Measurements from ENCODE around the gene IL20. TPM values are rescaled to one million over a fixed set of nuclear protein-coding genes. Genes with fewer than 3 reads are reported as not detected.

The IL20 gene
- total RNA-seq, 1 donor from 2014 or later: not detected

- Mint-ChIP-seq H3K4me1 (ENCODE audit: low read depth) (peaks cover 22% of the 10 kb centered on the region), H3K36me3 (ENCODE audit: low read depth) (no peaks in the 10 kb centered on the region)
Measured at GRCh38 chr1:206899717-206900116, 34.3 kb downstream of the IL20 start.

GRCh38 chr1:206900149-206900548 is 34.7 kb downstream of the IL20 start:
- no peak for DNase-seq (ENCODE audit: low spot score)
- Mint-ChIP-seq H3K9me3 (ENCODE audit: low read depth) (no peaks in the 10 kb centered on the region), H3K4me1 (ENCODE audit: low read depth) (peaks cover 27% of the 10 kb centered on the region), H3K36me3 (ENCODE audit: low read depth) (no peaks in the 10 kb centered on the region), H3K27me3 (ENCODE audit: low read depth) (no peaks in the 10 kb centered on the region), H3K4me3 (ENCODE audit: unreplicated experiment) (no peak overlapping the region), H3K27ac (ENCODE audit: unreplicated experiment) (no peak overlapping the region)
- no peak for TF ChIP-seq CTCF (IDR thresholded peaks at IDR 0.05)

More at GRCh38 chr1:206899717-206900116, 34.3 kb downstream of the IL20 start:
- Mint-ChIP-seq H3K27ac (ENCODE audit: unreplicated experiment) (no peak overlapping the region), H3K4me3 (ENCODE audit: unreplicated experiment) (no peak overlapping the region), H3K27me3 (ENCODE audit: low read depth) (no peaks in the 10 kb centered on the region), H3K9me3 (ENCODE audit: low read depth) (no peaks in the 10 kb centered on the region)
- no peak for TF ChIP-seq CTCF (IDR thresholded peaks at IDR 0.05)
- no peak for DNase-seq (ENCODE audit: low spot score)

- Mint-ChIP-seq H3K4me1 (ENCODE audit: low read depth) (peaks cover 27% of the 10 kb centered on the region), H3K27me3 (ENCODE audit: low read depth) (no peaks in the 10 kb centered on the region), H3K27ac (ENCODE audit: unreplicated experiment) (no peak overlapping the region), H3K36me3 (ENCODE audit: low read depth) (no peaks in the 10 kb centered on the region), H3K9me3 (ENCODE audit: low read depth) (no peaks in the 10 kb centered on the region), H3K4me3 (ENCODE audit: unreplicated experiment) (no peak overlapping the region)
- DNase-seq (ENCODE audit: low spot score): no peak
- TF ChIP-seq CTCF (IDR thresholded peaks at IDR 0.05): no peak
Measured at GRCh38 chr1:206901944-206902343, 36.5 kb downstream of the IL20 start.

GRCh38 chr1:206902702-206903101 is 37.3 kb downstream of the IL20 start:
- no peak overlapping the region for H3K4me3 Mint-ChIP-seq (ENCODE audit: unreplicated experiment)
- no peaks in the 10 kb centered on the region for H3K27me3 Mint-ChIP-seq (ENCODE audit: low read depth)
- no peak overlapping the region for H3K27ac Mint-ChIP-seq (ENCODE audit: unreplicated experiment)
- no peak for TF ChIP-seq CTCF (IDR thresholded peaks at IDR 0.05)
- H3K9me3 Mint-ChIP-seq (ENCODE audit: low read depth): no peaks in the 10 kb centered on the region
- no peaks in the 10 kb centered on the region for H3K36me3 Mint-ChIP-seq (ENCODE audit: low read depth)
- peaks cover 27% of the 10 kb centered on the region for H3K4me1 Mint-ChIP-seq (ENCODE audit: low read depth)
- DNase-seq (ENCODE audit: low spot score): no peak

- Mint-ChIP-seq H3K36me3 (ENCODE audit: low read depth) (no peaks in the 10 kb centered on the region), H3K27me3 (ENCODE audit: low read depth) (no peaks in the 10 kb centered on the region), H3K4me3 (ENCODE audit: unreplicated experiment) (no peak overlapping the region), H3K27ac (ENCODE audit: unreplicated experiment) (no peak overlapping the region), H3K4me1 (ENCODE audit: low read depth) (peaks cover 19% of the 10 kb centered on the region), H3K9me3 (ENCODE audit: low read depth) (no peaks in the 10 kb centered on the region)
- DNase-seq (ENCODE audit: low spot score): no peak
- TF ChIP-seq CTCF (IDR thresholded peaks at IDR 0.05): no peak
Measured at GRCh38 chr1:206903687-206904086, 38.3 kb downstream of the IL20 start.
